Uterus (tissue), 2 donors: ENCODE measurements around the gene TUB.

Experiments used
- CTCF ChIP-seq, 4 experiments: fragments of 200-600 bp in 2 of 4; fragments of 450-650 bp in 2 of 4; sonication (generic) in 2 of 4; IDR thresholded peaks; one replicate each; pipeline ENCODE4 v1.5.1; 2016 to 2019; ENCODE audit warnings: antibody characterized with exemption in 4 of 4, mild to moderate bottlenecking in 2 of 4, moderate library complexity in 1 of 4
- POLR2A ChIP-seq, 2 donors: fragments of 450-650 bp; IDR thresholded peaks; one replicate each; pipeline ENCODE4 v1.6.1; 2016; ENCODE audit warnings: antibody characterized with exemption in 2 of 2, mild to moderate bottlenecking in 1 of 2, moderate library complexity in 1 of 2

GRCh38 chr11:8100605-8101004 lies 19.6 kb downstream of the TUB start:
- TF ChIP-seq CTCF (IDR thresholded peaks at IDR 0.05) (no peak), POLR2A (IDR thresholded peaks at IDR 0.05) (no peak)
